SK-N-SH (cell line): ENCODE measurements around the gene ROR2.

Experiments used
- FOSL2 ChIP-seq: IDR thresholded peaks from 2 replicates; pipeline ENCODE4 v1.4.0; 2012; ENCODE audit warnings: low read depth, mild to moderate bottlenecking, moderate library complexity, borderline replicate concordance
- GABPA ChIP-seq: IDR thresholded peaks from 2 replicates; pipeline ENCODE4 v1.4.0; 2012; ENCODE audit warnings: low read depth, mild to moderate bottlenecking
- JUND ChIP-seq: IDR thresholded peaks from 2 replicates; pipeline ENCODE4 v1.4.0; 2012
- RAD21 ChIP-seq: IDR thresholded peaks from 2 replicates; pipeline ENCODE4 v1.6.1; 2012; ENCODE audit warnings: mild to moderate bottlenecking, low read length
- RXRA ChIP-seq: IDR thresholded peaks from 2 replicates; pipeline ENCODE4 v1.4.0; 2012; ENCODE audit warnings: low read depth, mild to moderate bottlenecking, borderline replicate concordance
- YY1 ChIP-seq: IDR thresholded peaks from 2 replicates; pipeline ENCODE4 v1.4.0; 2012; ENCODE audit warnings: low read depth, mild to moderate bottlenecking
- TF ChIP-seq, protein P1 (sequence below): fragments of 200-600 bp; sonication (generic); IDR thresholded peaks from 2 replicates; pipeline ENCODE4 v1.6.1; 2017; ENCODE audit warnings: antibody characterized with exemption, mild to moderate bottlenecking, moderate library complexity
- TF ChIP-seq, protein P2 (sequence below): IDR thresholded peaks from 2 replicates; pipeline ENCODE4 v1.6.1; 2012; ENCODE audit warnings: mild to moderate bottlenecking, low read depth, low read length, moderate library complexity
- TF ChIP-seq, protein P3 (sequence below): IDR thresholded peaks from 2 replicates; pipeline ENCODE4 v1.4.0; 2012; ENCODE audit warnings: low read depth, borderline replicate concordance
- TF ChIP-seq, protein P4 (sequence below): IDR thresholded peaks from 2 replicates; pipeline ENCODE4 v1.4.0; 2012; ENCODE audit warnings: low read depth
- TF ChIP-seq, protein P5 (sequence below): fragments of 150-350 bp; IDR thresholded peaks from 2 replicates; pipeline ENCODE4 v1.6.1; 2016; ENCODE audit warnings: mild to moderate bottlenecking, low read depth, low read length

DNA sequence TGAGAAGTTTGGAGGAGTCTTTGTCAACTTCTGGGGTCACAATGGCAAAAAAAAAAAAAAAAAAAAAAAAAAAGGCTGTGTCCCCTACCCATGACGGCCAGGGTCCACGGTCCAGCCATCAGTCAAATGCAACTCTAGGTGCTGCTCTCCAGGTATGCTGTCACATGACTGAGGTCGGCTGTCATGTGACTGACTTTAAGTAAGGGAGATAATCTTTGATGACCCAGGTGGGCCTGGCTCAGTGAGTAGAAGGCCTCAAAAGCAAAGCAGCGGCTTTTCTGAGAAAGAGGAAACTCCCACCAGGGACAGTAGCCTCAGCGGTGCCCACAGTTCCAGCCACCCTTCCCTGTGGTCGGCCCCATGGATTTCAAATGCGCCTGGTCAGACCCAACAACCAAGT lies 117.7 kb downstream of the ROR2 start:
- TF ChIP-seq JUND (no peak), RAD21 (no peak), GABPA (no peak), YY1 (no peak), RXRA (no peak), FOSL2 (no peak)
- TF ChIP-seq, protein P1, sequence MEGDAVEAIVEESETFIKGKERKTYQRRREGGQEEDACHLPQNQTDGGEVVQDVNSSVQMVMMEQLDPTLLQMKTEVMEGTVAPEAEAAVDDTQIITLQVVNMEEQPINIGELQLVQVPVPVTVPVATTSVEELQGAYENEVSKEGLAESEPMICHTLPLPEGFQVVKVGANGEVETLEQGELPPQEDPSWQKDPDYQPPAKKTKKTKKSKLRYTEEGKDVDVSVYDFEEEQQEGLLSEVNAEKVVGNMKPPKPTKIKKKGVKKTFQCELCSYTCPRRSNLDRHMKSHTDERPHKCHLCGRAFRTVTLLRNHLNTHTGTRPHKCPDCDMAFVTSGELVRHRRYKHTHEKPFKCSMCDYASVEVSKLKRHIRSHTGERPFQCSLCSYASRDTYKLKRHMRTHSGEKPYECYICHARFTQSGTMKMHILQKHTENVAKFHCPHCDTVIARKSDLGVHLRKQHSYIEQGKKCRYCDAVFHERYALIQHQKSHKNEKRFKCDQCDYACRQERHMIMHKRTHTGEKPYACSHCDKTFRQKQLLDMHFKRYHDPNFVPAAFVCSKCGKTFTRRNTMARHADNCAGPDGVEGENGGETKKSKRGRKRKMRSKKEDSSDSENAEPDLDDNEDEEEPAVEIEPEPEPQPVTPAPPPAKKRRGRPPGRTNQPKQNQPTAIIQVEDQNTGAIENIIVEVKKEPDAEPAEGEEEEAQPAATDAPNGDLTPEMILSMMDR, result no peak
- TF ChIP-seq, protein P2, sequence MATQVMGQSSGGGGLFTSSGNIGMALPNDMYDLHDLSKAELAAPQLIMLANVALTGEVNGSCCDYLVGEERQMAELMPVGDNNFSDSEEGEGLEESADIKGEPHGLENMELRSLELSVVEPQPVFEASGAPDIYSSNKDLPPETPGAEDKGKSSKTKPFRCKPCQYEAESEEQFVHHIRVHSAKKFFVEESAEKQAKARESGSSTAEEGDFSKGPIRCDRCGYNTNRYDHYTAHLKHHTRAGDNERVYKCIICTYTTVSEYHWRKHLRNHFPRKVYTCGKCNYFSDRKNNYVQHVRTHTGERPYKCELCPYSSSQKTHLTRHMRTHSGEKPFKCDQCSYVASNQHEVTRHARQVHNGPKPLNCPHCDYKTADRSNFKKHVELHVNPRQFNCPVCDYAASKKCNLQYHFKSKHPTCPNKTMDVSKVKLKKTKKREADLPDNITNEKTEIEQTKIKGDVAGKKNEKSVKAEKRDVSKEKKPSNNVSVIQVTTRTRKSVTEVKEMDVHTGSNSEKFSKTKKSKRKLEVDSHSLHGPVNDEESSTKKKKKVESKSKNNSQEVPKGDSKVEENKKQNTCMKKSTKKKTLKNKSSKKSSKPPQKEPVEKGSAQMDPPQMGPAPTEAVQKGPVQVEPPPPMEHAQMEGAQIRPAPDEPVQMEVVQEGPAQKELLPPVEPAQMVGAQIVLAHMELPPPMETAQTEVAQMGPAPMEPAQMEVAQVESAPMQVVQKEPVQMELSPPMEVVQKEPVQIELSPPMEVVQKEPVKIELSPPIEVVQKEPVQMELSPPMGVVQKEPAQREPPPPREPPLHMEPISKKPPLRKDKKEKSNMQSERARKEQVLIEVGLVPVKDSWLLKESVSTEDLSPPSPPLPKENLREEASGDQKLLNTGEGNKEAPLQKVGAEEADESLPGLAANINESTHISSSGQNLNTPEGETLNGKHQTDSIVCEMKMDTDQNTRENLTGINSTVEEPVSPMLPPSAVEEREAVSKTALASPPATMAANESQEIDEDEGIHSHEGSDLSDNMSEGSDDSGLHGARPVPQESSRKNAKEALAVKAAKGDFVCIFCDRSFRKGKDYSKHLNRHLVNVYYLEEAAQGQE, result no peak
- TF ChIP-seq, protein P3, sequence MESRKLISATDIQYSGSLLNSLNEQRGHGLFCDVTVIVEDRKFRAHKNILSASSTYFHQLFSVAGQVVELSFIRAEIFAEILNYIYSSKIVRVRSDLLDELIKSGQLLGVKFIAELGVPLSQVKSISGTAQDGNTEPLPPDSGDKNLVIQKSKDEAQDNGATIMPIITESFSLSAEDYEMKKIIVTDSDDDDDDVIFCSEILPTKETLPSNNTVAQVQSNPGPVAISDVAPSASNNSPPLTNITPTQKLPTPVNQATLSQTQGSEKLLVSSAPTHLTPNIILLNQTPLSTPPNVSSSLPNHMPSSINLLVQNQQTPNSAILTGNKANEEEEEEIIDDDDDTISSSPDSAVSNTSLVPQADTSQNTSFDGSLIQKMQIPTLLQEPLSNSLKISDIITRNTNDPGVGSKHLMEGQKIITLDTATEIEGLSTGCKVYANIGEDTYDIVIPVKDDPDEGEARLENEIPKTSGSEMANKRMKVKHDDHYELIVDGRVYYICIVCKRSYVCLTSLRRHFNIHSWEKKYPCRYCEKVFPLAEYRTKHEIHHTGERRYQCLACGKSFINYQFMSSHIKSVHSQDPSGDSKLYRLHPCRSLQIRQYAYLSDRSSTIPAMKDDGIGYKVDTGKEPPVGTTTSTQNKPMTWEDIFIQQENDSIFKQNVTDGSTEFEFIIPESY, result no peak
- TF ChIP-seq, protein P4, sequence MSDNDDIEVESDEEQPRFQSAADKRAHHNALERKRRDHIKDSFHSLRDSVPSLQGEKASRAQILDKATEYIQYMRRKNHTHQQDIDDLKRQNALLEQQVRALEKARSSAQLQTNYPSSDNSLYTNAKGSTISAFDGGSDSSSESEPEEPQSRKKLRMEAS, result no peak
- TF ChIP-seq, protein P5, sequence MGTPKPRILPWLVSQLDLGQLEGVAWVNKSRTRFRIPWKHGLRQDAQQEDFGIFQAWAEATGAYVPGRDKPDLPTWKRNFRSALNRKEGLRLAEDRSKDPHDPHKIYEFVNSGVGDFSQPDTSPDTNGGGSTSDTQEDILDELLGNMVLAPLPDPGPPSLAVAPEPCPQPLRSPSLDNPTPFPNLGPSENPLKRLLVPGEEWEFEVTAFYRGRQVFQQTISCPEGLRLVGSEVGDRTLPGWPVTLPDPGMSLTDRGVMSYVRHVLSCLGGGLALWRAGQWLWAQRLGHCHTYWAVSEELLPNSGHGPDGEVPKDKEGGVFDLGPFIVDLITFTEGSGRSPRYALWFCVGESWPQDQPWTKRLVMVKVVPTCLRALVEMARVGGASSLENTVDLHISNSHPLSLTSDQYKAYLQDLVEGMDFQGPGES, result no peak
